K562 (cell line): ENCODE data around the gene SLAMF8. TPM values are rescaled to one million over a fixed set of nuclear protein-coding genes. Genes with fewer than 3 reads are reported as not detected.

Experiments used
- ATAC-seq: fragments of 200-7000 bp; cut with Tn5 transposase; 3 replicates; pipeline ENCODE4 v1.9.1; 2020; ENCODE audit warnings: moderate library complexity
- BruUV-seq: library from RNA; stranded (reverse); fragments of 400-500 nt; replicated peaks from 2 replicates; lab custom pipeline; 2021; lab: Mats Ljungman, UMichigan
- CTCF ChIA-PET: fragments of 300-600 bp; formaldehyde crosslinking; extraction: SDS; loops from one replicate; lab custom pipeline; 2021; ENCODE audit warnings: low intra/inter-chr PET ratio; lab: Yijun Ruan, JAX
- POLR2A ChIA-PET: fragments of 300-600, 350-650 bp; sonication (Branson Sonifier 250); formaldehyde crosslinking; extraction: SDS; loops from one replicate; lab custom pipeline; 2021; ENCODE audit warnings: antibody characterized with exemption, inconsistent platforms; lab: Yijun Ruan, JAX
- DNase-seq, 4 experiments: peaks; one replicate each; pipeline versions ENCODE4 v3.0.0 to v3.0.0-alpha.2; 2011 to 2018; ENCODE audit warnings: low spot score in 3 of 4, mixed read lengths in 3 of 4; ENCODE audit errors: extremely low read depth in 1 of 4
- FAIRE-seq: peaks from 2 replicates; lab custom pipeline; 2011; peaks lifted over from hg19 to GRCh38; lab: Jason Lieb, UNC
- H2AFZ ChIP-seq: 2 replicates; pipeline ENCODE4 v1.6.0; 2011; ENCODE audit warnings: low read depth, low read length, control low read depth, inconsistent platforms
- H3K27ac ChIP-seq: fragments of 200-600 bp; 3 replicates; pipeline ENCODE4 v1.8.0; 2011; ENCODE audit warnings: low read depth, mild to moderate bottlenecking, control low read depth, inconsistent platforms, low read length, moderate library complexity, mixed read lengths; ENCODE audit errors: extremely low read depth
- H3K27me3 ChIP-seq, 2 experiments: fragments of 300-600 bp in 1 of 2; 2 replicates in 1 of 2; 3 replicates in 1 of 2; pipeline versions ENCODE4 v1.6.0 to v1.8.0; 2011; ENCODE audit warnings: inconsistent platforms in 2 of 2, low read length in 2 of 2, mild to moderate bottlenecking in 1 of 2, mixed read lengths in 1 of 2, moderate library complexity in 1 of 2; ENCODE audit not compliant: control insufficient read depth in 2 of 2, insufficient read depth in 2 of 2
- H3K36me3 ChIP-seq: fragments of 300-600 bp; 3 replicates; pipeline ENCODE4 v1.8.0; 2011; ENCODE audit warnings: mild to moderate bottlenecking, low read length, inconsistent platforms; ENCODE audit not compliant: control insufficient read depth, insufficient read depth
- H3K4me1 ChIP-seq, 2 experiments: fragments of 200-600 bp in 1 of 2; replicated peaks in 1 of 2; 2 replicates in 1 of 2; 3 replicates in 1 of 2; pipeline versions ENCODE4 v1.5.1 to v1.8.0; 2011; ENCODE audit warnings: inconsistent platforms in 2 of 2, low read length in 2 of 2, mild to moderate bottlenecking in 1 of 2, mixed read lengths in 1 of 2, moderate library complexity in 1 of 2; ENCODE audit not compliant: control insufficient read depth in 2 of 2, insufficient read depth in 2 of 2
- H3K4me2 ChIP-seq: 2 replicates; pipeline ENCODE4 v1.6.1; 2011; ENCODE audit warnings: low read length, control low read depth, inconsistent platforms, mixed read lengths; ENCODE audit not compliant: insufficient read depth
- H3K4me3 ChIP-seq: fragments of 200-600 bp; sonication (generic), shearing (Covaris generic); 2 replicates; pipeline ENCODE4 v1.5.1; 2016; ENCODE audit warnings: control low read depth, inconsistent platforms
- H3K79me2 ChIP-seq: fragments of 200-600 bp; 3 replicates; pipeline ENCODE4 v1.8.0; 2011; ENCODE audit warnings: low read length, inconsistent platforms; ENCODE audit not compliant: control insufficient read depth, insufficient read depth
- H3K9ac ChIP-seq, 2 experiments: 2 replicates each; pipeline versions ENCODE4 v1.6.0 to v1.6.1; 2011; ENCODE audit warnings: low read depth in 2 of 2, low read length in 2 of 2, control low read depth in 1 of 2, inconsistent platforms in 1 of 2, mild to moderate bottlenecking in 1 of 2, mixed read lengths in 1 of 2; ENCODE audit not compliant: insufficient read depth in 1 of 2
- H3K9me1 ChIP-seq: one replicate; pipeline ENCODE4 v1.6.0; 2011; ENCODE audit warnings: inconsistent platforms, mild to moderate bottlenecking, low read length, moderate library complexity; ENCODE audit not compliant: control insufficient read depth, insufficient read depth
- H3K9me3 ChIP-seq: replicated peaks from 2 replicates; pipeline ENCODE4 v1.5.1; 2011; ENCODE audit warnings: low read depth, low read length, inconsistent platforms; ENCODE audit not compliant: control insufficient read depth, insufficient read depth
- H4K20me1 ChIP-seq: replicated peaks from 2 replicates; pipeline ENCODE4 v1.6.1; 2011; ENCODE audit warnings: low read length, inconsistent platforms, mixed read lengths; ENCODE audit not compliant: control insufficient read depth, insufficient read depth
- C11orf30 ChIP-seq: fragments of 450-650 bp; IDR thresholded peaks from 2 replicates; pipeline ENCODE4 v1.6.1; 2016; ENCODE audit warnings: low read depth, mild to moderate bottlenecking
- CC2D1A ChIP-seq: fragments of 450-650 bp; IDR thresholded peaks from 2 replicates; pipeline ENCODE4 v1.6.1; 2017; ENCODE audit warnings: mild to moderate bottlenecking
- CHD1 ChIP-seq: fragments of 200-600 bp; sonication (generic); IDR thresholded peaks from one replicate; pipeline ENCODE4 v1.6.1; 2012; ENCODE audit warnings: mild to moderate bottlenecking, moderate library complexity, low read length, inconsistent platforms
- ELF2 ChIP-seq: fragments of 250-450 bp; sonication (Bioruptor Pico); IDR thresholded peaks from 2 replicates; pipeline ENCODE4 v1.5.0; 2021; ENCODE audit warnings: mild to moderate bottlenecking
- ESRRA ChIP-seq: fragments of 450-650 bp; IDR thresholded peaks from 2 replicates; pipeline ENCODE4 v1.6.1; 2014; ENCODE audit warnings: low read depth, mild to moderate bottlenecking, moderate library complexity, borderline replicate concordance
- NFIC ChIP-seq: fragments of 450-650 bp; IDR thresholded peaks from 2 replicates; pipeline ENCODE4 v1.6.1; 2017; ENCODE audit warnings: mild to moderate bottlenecking, inconsistent platforms
- SMARCE1 ChIP-seq: fragments of 450-650 bp; IDR thresholded peaks from 2 replicates; pipeline ENCODE4 v1.7.1; 2016; ENCODE audit warnings: mild to moderate bottlenecking
- ZNF511 ChIP-seq: sonication (generic); formaldehyde crosslinking; IDR thresholded peaks from 2 replicates; pipeline ENCODE4 v1.8.0; 2022; ENCODE audit warnings: mild to moderate bottlenecking, missing genetic modification reagents
- ZZZ3 ChIP-seq: fragments of 450-650 bp; IDR thresholded peaks from 2 replicates; pipeline ENCODE4 v1.6.1; 2016; ENCODE audit warnings: antibody characterized with exemption, mild to moderate bottlenecking, moderate library complexity
- WGBS: fragments of 100-300 bp; shearing (Covaris generic); methylation state at CpG from one replicate; pipeline ENCODE4 v1.1.6; 2016; ENCODE audit warnings: low coverage, mixed read lengths; ENCODE audit not compliant: insufficient coverage; ENCODE audit errors: missing lambda C conversion rate; 5-methylcytosine and 5-hydroxymethylcytosine counted together
- in situ Hi-C: fragments of 300-500 bp; cut with MboI; formaldehyde crosslinking; loops from 4 replicates; pipeline ENCODE4 v1.15.0; 2018; ENCODE audit warnings: inconsistent platforms, mixed read lengths
- intact Hi-C: fragments of 100-400 bp; cut with micrococcal nuclease; formaldehyde crosslinking; loops from 2 replicates; pipeline ENCODE4 v1.14.2; 2022
- polyA plus RNA-seq, 8 experiments: library from polyadenylated mRNA; depleted of rRNA in 4 of 8; stranded (reverse) in 5 of 8; unstranded in 3 of 8; fragments of >200 nt; fragmentation: Nextera tagmentation in 2 of 8; fragmentation: Illumina TruSeq in 1 of 8; extraction: Ambion mirVana in 2 of 8; extraction: Trizol in 1 of 8; gene quantifications; 2 replicates each; pipeline versions ENCODE4 v1.2.1 to v1.2.3, GENCODE V29; 2011 to 2014; ENCODE audit warnings: inconsistent platforms in 1 of 8, missing spikeins in 1 of 8
- total RNA-seq, 7 experiments: library from RNA; depleted of rRNA in 6 of 7; stranded (reverse); fragments of >200 nt in 6 of 7; fragmentation: Illumina TruSeq in 2 of 7; extraction: Trizol in 2 of 7; gene quantifications; 2 replicates each; pipeline versions ENCODE4 v1.2.1 to v1.2.3, GENCODE V29; 2011 to 2021; ENCODE audit warnings: low replicate concordance in 1 of 7
- TF ChIP-seq, protein P1 (sequence below): fragments of 450-650 bp; IDR thresholded peaks from 2 replicates; pipeline ENCODE4 v1.6.1; 2017; ENCODE audit warnings: mild to moderate bottlenecking, moderate library complexity
- TF ChIP-seq, protein P2 (sequence below): sonication (generic); formaldehyde crosslinking; IDR thresholded peaks from 2 replicates; pipeline ENCODE4 v1.4.0; 2020; ENCODE audit warnings: mild to moderate bottlenecking, missing genetic modification reagents

The SLAMF8 gene
- total and polyA plus RNA-seq, 9 of the 15 experiments (the other 6 are each of a cell fraction or from before 2014, with no cell fraction given): not detected

DNA sequence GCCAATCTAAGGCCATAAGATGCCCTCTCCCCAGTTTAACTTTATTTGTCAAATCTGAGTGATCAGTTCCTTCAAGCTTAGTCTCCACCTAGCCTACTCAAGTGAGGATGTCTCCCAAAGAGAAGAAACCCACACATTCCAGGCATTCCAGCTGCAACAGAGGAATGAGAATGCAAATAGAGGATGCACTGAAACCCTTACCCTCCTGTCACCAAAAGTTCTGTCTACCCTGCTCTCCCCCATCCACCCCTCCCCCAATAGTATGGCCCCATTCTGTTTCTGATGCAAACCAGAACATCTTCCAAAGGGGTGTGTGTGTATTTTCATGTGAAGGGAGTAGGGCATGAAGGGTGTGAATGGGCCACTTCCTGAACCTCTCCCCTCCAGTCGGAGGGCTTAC, 42.9 kb upstream of the SLAMF8 start (continued):
- TF ChIP-seq CHD1 (no peak), ELF2 (CRISPR knock-in tag) (no peak), ZZZ3 (no peak), SMARCE1 (no peak), CC2D1A (no peak), C11orf30 (no peak)
- TF ChIP-seq, protein P1, sequence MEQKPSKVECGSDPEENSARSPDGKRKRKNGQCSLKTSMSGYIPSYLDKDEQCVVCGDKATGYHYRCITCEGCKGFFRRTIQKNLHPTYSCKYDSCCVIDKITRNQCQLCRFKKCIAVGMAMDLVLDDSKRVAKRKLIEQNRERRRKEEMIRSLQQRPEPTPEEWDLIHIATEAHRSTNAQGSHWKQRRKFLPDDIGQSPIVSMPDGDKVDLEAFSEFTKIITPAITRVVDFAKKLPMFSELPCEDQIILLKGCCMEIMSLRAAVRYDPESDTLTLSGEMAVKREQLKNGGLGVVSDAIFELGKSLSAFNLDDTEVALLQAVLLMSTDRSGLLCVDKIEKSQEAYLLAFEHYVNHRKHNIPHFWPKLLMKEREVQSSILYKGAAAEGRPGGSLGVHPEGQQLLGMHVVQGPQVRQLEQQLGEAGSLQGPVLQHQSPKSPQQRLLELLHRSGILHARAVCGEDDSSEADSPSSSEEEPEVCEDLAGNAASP: no peak
- TF ChIP-seq, protein P2, sequence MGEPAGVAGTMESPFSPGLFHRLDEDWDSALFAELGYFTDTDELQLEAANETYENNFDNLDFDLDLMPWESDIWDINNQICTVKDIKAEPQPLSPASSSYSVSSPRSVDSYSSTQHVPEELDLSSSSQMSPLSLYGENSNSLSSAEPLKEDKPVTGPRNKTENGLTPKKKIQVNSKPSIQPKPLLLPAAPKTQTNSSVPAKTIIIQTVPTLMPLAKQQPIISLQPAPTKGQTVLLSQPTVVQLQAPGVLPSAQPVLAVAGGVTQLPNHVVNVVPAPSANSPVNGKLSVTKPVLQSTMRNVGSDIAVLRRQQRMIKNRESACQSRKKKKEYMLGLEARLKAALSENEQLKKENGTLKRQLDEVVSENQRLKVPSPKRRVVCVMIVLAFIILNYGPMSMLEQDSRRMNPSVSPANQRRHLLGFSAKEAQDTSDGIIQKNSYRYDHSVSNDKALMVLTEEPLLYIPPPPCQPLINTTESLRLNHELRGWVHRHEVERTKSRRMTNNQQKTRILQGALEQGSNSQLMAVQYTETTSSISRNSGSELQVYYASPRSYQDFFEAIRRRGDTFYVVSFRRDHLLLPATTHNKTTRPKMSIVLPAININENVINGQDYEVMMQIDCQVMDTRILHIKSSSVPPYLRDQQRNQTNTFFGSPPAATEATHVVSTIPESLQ (CRISPR knock-in tag): no peak

GRCh38 chr1:159786465-159786864, 40.2 kb upstream of the SLAMF8 start:
- Histone ChIP-seq H3K36me3 (no peaks in the 10 kb centered on the region), H4K20me1 (no peaks in the 10 kb centered on the region; the same call in 1 of the 2 replicates), H3K27ac (no peak overlapping the region), H3K4me2 (no peak overlapping the region), H3K4me1 (peaks cover 0 to 5% of the 10 kb centered on the region in 2 experiments; a peak in 3 of 5 replicates), H3K9me1 (no peaks in the 10 kb centered on the region), H3K27me3 (no peaks in the 10 kb centered on the region), H3K9me3 (no peaks in the 10 kb centered on the region), H3K9ac (no peak overlapping the region), H2AFZ (no peak overlapping the region), H3K4me3 (no peak overlapping the region), H3K79me2 (no peaks in the 10 kb centered on the region; the same call in 2 of the 3 replicates)
- no TSS peak for BruUV-seq
- 0% methylated on average over 3 of the region's 3 CpGs for whole genome bisulfite sequencing
- intact Hi-C loops (no loop called here), in situ Hi-C loops (no loop called here)
- ATAC-seq (no peak), DNase-seq (no peak), FAIRE-seq (no peak)
- CTCF ChIA-PET: no interaction called here
- no peak for TF ChIP-seq ZNF511 (CRISPR knock-in tag)
- 0 out of 2 replicates have a peak, but pooled peaks have one; percentile 12 for TF ChIP-seq NFIC
- no peak for TF ChIP-seq ESRRA
- POLR2A ChIA-PET: no interaction called here
